HepG2 (cell line): ENCODE data around the gene NOPCHAP1. TPM values are rescaled to one million over a fixed set of nuclear protein-coding genes. Genes with fewer than 3 reads are reported as not detected.

Experiments
- AHR ChIP-seq: IDR thresholded peaks from 2 replicates; pipeline ENCODE4 v1.6.1; 2018; ENCODE audit warnings: missing genetic modification reagents, missing compliant biosample characterization
- ARHGAP35 ChIP-seq: sonication (generic); formaldehyde crosslinking; IDR thresholded peaks from 2 replicates; pipeline ENCODE4 v1.9.0; 2022; ENCODE audit warnings: mild to moderate bottlenecking, inconsistent platforms, moderate library complexity, missing genetic modification reagents, borderline replicate concordance
- ARNTL ChIP-seq: sonication (generic); formaldehyde crosslinking; IDR thresholded peaks from 2 replicates; pipeline ENCODE4 v1.4.0; 2020; ENCODE audit warnings: mild to moderate bottlenecking, missing genetic modification reagents
- BCL3 ChIP-seq: sonication (generic); formaldehyde crosslinking; IDR thresholded peaks from 2 replicates; pipeline ENCODE4 v1.5.1; 2020; ENCODE audit warnings: mild to moderate bottlenecking, missing genetic modification reagents, moderate library complexity
- CREBL2 ChIP-seq: sonication (generic); formaldehyde crosslinking; IDR thresholded peaks from 2 replicates; pipeline ENCODE4 v1.8.1; 2023; ENCODE audit warnings: missing genetic modification reagents, mild to moderate bottlenecking, borderline replicate concordance
- KDM5B ChIP-seq: sonication (generic); formaldehyde crosslinking; IDR thresholded peaks from 2 replicates; pipeline ENCODE4 v1.4.0; 2020; ENCODE audit warnings: missing genetic modification reagents, mild to moderate bottlenecking, borderline replicate concordance
- KLF11 ChIP-seq: IDR thresholded peaks from 2 replicates; pipeline ENCODE4 v1.6.1; 2016; ENCODE audit warnings: missing compliant biosample characterization
- MXD1 ChIP-seq: sonication (generic); formaldehyde crosslinking; IDR thresholded peaks from 2 replicates; pipeline ENCODE4 v1.4.0; 2020; ENCODE audit warnings: mild to moderate bottlenecking, missing genetic modification reagents
- NAIF1 ChIP-seq: sonication (generic); formaldehyde crosslinking; IDR thresholded peaks from 2 replicates; pipeline ENCODE4 v1.5.0; 2020; ENCODE audit warnings: mild to moderate bottlenecking, missing genetic modification reagents, borderline replicate concordance
- NFYC ChIP-seq: IDR thresholded peaks from 2 replicates; pipeline ENCODE4 v1.6.1; 2016; ENCODE audit warnings: missing genetic modification reagents, missing compliant biosample characterization
- NRL ChIP-seq: sonication (generic); formaldehyde crosslinking; IDR thresholded peaks from 2 replicates; pipeline ENCODE4 v1.5.0; 2020; ENCODE audit warnings: missing genetic modification reagents, mild to moderate bottlenecking, moderate library complexity, borderline replicate concordance
- SPEN ChIP-seq: sonication (generic); formaldehyde crosslinking; IDR thresholded peaks from 2 replicates; pipeline ENCODE4 v1.5.1; 2020; ENCODE audit warnings: low read depth, mild to moderate bottlenecking, missing genetic modification reagents
- YEATS2 ChIP-seq: sonication (generic); formaldehyde crosslinking; IDR thresholded peaks from 2 replicates; pipeline ENCODE4 v1.4.0; 2020; ENCODE audit warnings: missing genetic modification reagents, borderline replicate concordance
- ZEB1 ChIP-seq: IDR thresholded peaks from 2 replicates; pipeline ENCODE4 v1.6.1; 2012; ENCODE audit warnings: mild to moderate bottlenecking, low read depth, inconsistent platforms; ENCODE audit not compliant: insufficient replicate concordance
- ZFP91 ChIP-seq: sonication (generic); formaldehyde crosslinking; IDR thresholded peaks from 2 replicates; pipeline ENCODE4 v1.9.0; 2022; ENCODE audit warnings: missing genetic modification reagents, mild to moderate bottlenecking, borderline replicate concordance
- ZGPAT ChIP-seq: IDR thresholded peaks from 2 replicates; pipeline ENCODE4 v1.6.1; 2016; ENCODE audit warnings: mild to moderate bottlenecking
- ZNF549 ChIP-seq: sonication (generic); formaldehyde crosslinking; IDR thresholded peaks from 2 replicates; pipeline ENCODE4 v1.5.0; 2020; ENCODE audit warnings: missing genetic modification reagents
- ZNF629 ChIP-seq: sonication (generic); formaldehyde crosslinking; conservative IDR thresholded peaks from 2 replicates; pipeline ENCODE4 v1.5.0; 2020; ENCODE audit warnings: missing genetic modification reagents
- ZNF639 ChIP-seq: conservative IDR thresholded peaks from 2 replicates; pipeline ENCODE4 v1.6.1; 2018; ENCODE audit warnings: missing genetic modification reagents
- ZNF644 ChIP-seq: IDR thresholded peaks from 2 replicates; pipeline ENCODE4 v1.6.1; 2016; ENCODE audit warnings: low read depth
- ZNF790 ChIP-seq: sonication (generic); formaldehyde crosslinking; IDR thresholded peaks from 2 replicates; pipeline ENCODE4 v1.8.0; 2022; ENCODE audit warnings: missing genetic modification reagents, mild to moderate bottlenecking, borderline replicate concordance
- polyA plus RNA-seq, 8 experiments: library from polyadenylated mRNA; depleted of rRNA in 3 of 8; stranded (reverse) in 7 of 8; unstranded in 1 of 8; fragments of >200 nt; fragmentation: Illumina TruSeq in 4 of 8; extraction: Trizol in 4 of 8; gene quantifications; 2 replicates each; pipeline versions ENCODE4 v1.2.1 to v1.2.3, GENCODE V29; 2011 to 2016; ENCODE audit warnings: low read depth in 4 of 8, missing spikeins in 1 of 8, mixed read lengths in 1 of 8; ENCODE audit not compliant: insufficient read depth in 1 of 8
- total RNA-seq, 5 experiments: library from RNA; depleted of rRNA; stranded (reverse); fragments of >200 nt; fragmentation: Illumina TruSeq; extraction: Trizol; gene quantifications; 2 replicates each; pipeline ENCODE4 v1.2.3, GENCODE V29; 2016; ENCODE audit warnings: low read depth in 1 of 5

Gene NOPCHAP1
- total and polyA plus RNA-seq, 2 of the 13 experiments (the other 11 are each of a cell fraction or from before 2014, with no cell fraction given): 5.7 to 38.1 TPM

- TF ChIP-seq NAIF1 (CRISPR knock-in tag): peak; percentile 56; the same call in 1 of the 2 replicates
- peak; percentile 72; the same call in 1 of the 2 replicates for TF ChIP-seq MXD1
- TF ChIP-seq SPEN (CRISPR knock-in tag): peak; percentile 43; the same call in 1 of the 2 replicates
- peak; percentile 43; the same call in 1 of the 2 replicates for TF ChIP-seq NRL (CRISPR knock-in tag)
- TF ChIP-seq ZNF639 (CRISPR knock-in tag): 0 out of 2 replicates have a peak, but pooled peaks have one; percentile 28
- TF ChIP-seq ZGPAT (CRISPR knock-in tag): peak; percentile 49; the same call in 1 of the 2 replicates
- TF ChIP-seq ZEB1: no peak
- TF ChIP-seq ZFP91 (CRISPR knock-in tag): peak; percentile 53; the same call in 1 of the 2 replicates
- peak; percentile 32; the same call in 1 of the 2 replicates for TF ChIP-seq KLF11 (CRISPR knock-in tag)
- TF ChIP-seq KDM5B (CRISPR knock-in tag): peak; percentile 73; the same call in 1 of the 2 replicates
- TF ChIP-seq AHR (CRISPR knock-in tag): 0 out of 2 replicates have a peak, but pooled peaks have one; percentile 51
- TF ChIP-seq CREBL2 (CRISPR knock-in tag): 0 out of 2 replicates have a peak, but pooled peaks have one; percentile 41
- peak; percentile 83 for TF ChIP-seq ARHGAP35 (CRISPR knock-in tag)
- TF ChIP-seq ZNF629 (CRISPR knock-in tag): no peak
- TF ChIP-seq ZNF549 (CRISPR knock-in tag): 0 out of 2 replicates have a peak, but pooled peaks have one; percentile 47
- TF ChIP-seq ARNTL (CRISPR knock-in tag): peak; percentile 27; the same call in 1 of the 2 replicates
- TF ChIP-seq ZNF790 (CRISPR knock-in tag): 0 out of 2 replicates have a peak, but pooled peaks have one; percentile 74
- TF ChIP-seq YEATS2 (CRISPR knock-in tag): peak; percentile 52; the same call in 1 of the 2 replicates
- peak; percentile 57; the same call in 1 of the 2 replicates for TF ChIP-seq ZNF644 (CRISPR knock-in tag)
- 0 out of 2 replicates have a peak, but pooled peaks have one; percentile 44 for TF ChIP-seq BCL3 (CRISPR knock-in tag)
- peak; percentile 76 for TF ChIP-seq NFYC (CRISPR knock-in tag)
Measured at GRCh38 chr12:104986022-104986941, at the start of gene NOPCHAP1 (continued).
